Neuronal stem cell (in vitro differentiated cells): ENCODE data around the gene PURA.

Experiments
- DNase-seq: peaks from one replicate; pipeline ENCODE4 v3.0.0-alpha.2; 2013; ENCODE audit warnings: low spot score
- H2AFZ ChIP-seq: one replicate; pipeline ENCODE4 v1.6.1; 2013; ENCODE audit warnings: mild to moderate bottlenecking, low read length, inconsistent platforms
- H2AK5ac ChIP-seq: 2 replicates; pipeline ENCODE4 v1.6.1; 2013; ENCODE audit warnings: low read depth, mild to moderate bottlenecking, inconsistent platforms, low read length, moderate library complexity, mixed read lengths
- H2BK120ac ChIP-seq: 2 replicates; pipeline ENCODE4 v1.6.1; 2013; ENCODE audit warnings: low read depth, mild to moderate bottlenecking, inconsistent platforms, low read length, moderate library complexity, mixed read lengths
- H2BK12ac ChIP-seq: one replicate; pipeline ENCODE4 v1.6.1; 2013; ENCODE audit warnings: low read length, inconsistent platforms
- H2BK15ac ChIP-seq: 2 replicates; pipeline ENCODE4 v1.6.1; 2013; ENCODE audit warnings: mild to moderate bottlenecking, low read length, inconsistent platforms, mixed read lengths
- H2BK5ac ChIP-seq: one replicate; pipeline ENCODE4 v1.6.1; 2013; ENCODE audit warnings: inconsistent platforms, mild to moderate bottlenecking, low read length, moderate library complexity
- H3K14ac ChIP-seq: one replicate; pipeline ENCODE4 v1.6.1; 2013; ENCODE audit warnings: low read length, inconsistent platforms
- H3K18ac ChIP-seq: 2 replicates; pipeline ENCODE4 v1.6.1; 2013; ENCODE audit warnings: low read length, inconsistent platforms
- H3K23ac ChIP-seq: 2 replicates; pipeline ENCODE4 v1.6.1; 2013; ENCODE audit warnings: low read depth, mild to moderate bottlenecking, mixed read lengths, low read length, inconsistent platforms; ENCODE audit not compliant: poor library complexity
- H3K27ac ChIP-seq: replicated peaks from 3 replicates; pipeline ENCODE4 v1.5.1; 2013; ENCODE audit warnings: low read length, inconsistent platforms
- H3K27me3 ChIP-seq, 3 experiments: 2 replicates each; pipeline ENCODE4 v1.6.1; 2013; ENCODE audit warnings: low read length in 3 of 3, mild to moderate bottlenecking in 2 of 3, inconsistent platforms in 1 of 3, low read depth in 1 of 3, mixed read lengths in 1 of 3, moderate library complexity in 1 of 3; ENCODE audit not compliant: control insufficient read depth in 3 of 3, insufficient read depth in 3 of 3
- H3K36me3 ChIP-seq, 2 donors: replicated peaks in 1 of 2; 2 replicates each; pipeline ENCODE4 v1.6.1; 2013; ENCODE audit warnings: low read length in 2 of 2; ENCODE audit not compliant: control insufficient read depth in 2 of 2, insufficient read depth in 2 of 2
- H3K4ac ChIP-seq: 2 replicates; pipeline ENCODE4 v1.6.1; 2013; ENCODE audit warnings: inconsistent platforms, mild to moderate bottlenecking, low read length, moderate library complexity
- H3K4me1 ChIP-seq, 2 donors: 1 replicate in 1 of 2; 2 replicates in 1 of 2; pipeline ENCODE4 v1.6.1; 2013; ENCODE audit warnings: low read length in 2 of 2, low read depth in 1 of 2; ENCODE audit not compliant: control insufficient read depth in 2 of 2, insufficient read depth in 1 of 2
- H3K4me2 ChIP-seq: one replicate; pipeline ENCODE4 v1.6.1; 2013; ENCODE audit warnings: mild to moderate bottlenecking, low read length, inconsistent platforms; ENCODE audit not compliant: insufficient read depth, poor library complexity, severe bottlenecking
- H3K4me3 ChIP-seq, 2 donors: 2 replicates each; pipeline ENCODE4 v1.5.1; 2013; ENCODE audit warnings: low read length in 2 of 2, mild to moderate bottlenecking in 2 of 2, inconsistent platforms in 1 of 2, moderate library complexity in 1 of 2
- H3K79me1 ChIP-seq: one replicate; pipeline ENCODE4 v1.6.1; 2013; ENCODE audit warnings: low read depth, mild to moderate bottlenecking, inconsistent platforms, low read length, moderate library complexity
- H3K9ac ChIP-seq: one replicate; pipeline ENCODE4 v1.6.1; 2013; ENCODE audit warnings: mild to moderate bottlenecking, low read depth, low read length, inconsistent platforms; ENCODE audit not compliant: poor library complexity
- H3K9me3 ChIP-seq, 2 donors: replicated peaks in 1 of 2; 2 replicates each; pipeline versions ENCODE3 to v1.6.1; 2013; ENCODE audit warnings: low read length in 2 of 2, mild to moderate bottlenecking in 2 of 2, inconsistent platforms in 1 of 2, low read depth in 1 of 2, mixed read lengths in 1 of 2, moderate library complexity in 1 of 2; ENCODE audit not compliant: control insufficient read depth in 2 of 2, insufficient read depth in 1 of 2
- H4K8ac ChIP-seq: one replicate; pipeline ENCODE4 v1.6.1; 2013; ENCODE audit warnings: low read depth, mild to moderate bottlenecking, inconsistent platforms, low read length, moderate library complexity
- H4K91ac ChIP-seq: one replicate; pipeline ENCODE4 v1.6.1; 2013; ENCODE audit warnings: low read length, low read depth, mild to moderate bottlenecking, inconsistent platforms; ENCODE audit not compliant: poor library complexity
- WGBS, 2 donors: extraction: QIAGEN DNeasy Blood & Tissue Kit; methylation state at CpG; one replicate each; pipeline ENCODE4 v1.1.7; 2013; ENCODE audit warnings: missing lambda C conversion rate in 2 of 2, mixed read lengths in 1 of 2; ENCODE audit not compliant: insufficient read length in 2 of 2, insufficient replicate concordance in 1 of 2; ENCODE audit errors: extremely low coverage in 2 of 2; 5-methylcytosine and 5-hydroxymethylcytosine counted together

PURA gene

GRCh38 chr5:140084541-140084940 is 29.4 kb upstream of the PURA start:
- H3K27me3 ChIP-seq, result peaks cover 0 to 40% (median 2%) of the 10 kb centered on the region in 3 experiments
- H3K4me3 ChIP-seq, result no peak overlapping the region
- H3K79me1 ChIP-seq, result no peaks in the 10 kb centered on the region
- H3K14ac ChIP-seq, result no peak overlapping the region
- H4K8ac ChIP-seq, result no peak overlapping the region
- H2AFZ ChIP-seq, result no peak overlapping the region
- H3K4me1 ChIP-seq, result no peaks in the 10 kb centered on the region
- no peak overlapping the region for H2BK12ac ChIP-seq
- no peak overlapping the region for H2BK15ac ChIP-seq
- H3K4me2 ChIP-seq, result no peak overlapping the region
- no peak overlapping the region for H3K23ac ChIP-seq
- no peaks in the 10 kb centered on the region for H3K9me3 ChIP-seq
- WGBS, 2 donors, result no CpG with 5 or more reads among the region's 4 CpGs
- H4K91ac ChIP-seq, result no peak overlapping the region
- no peak overlapping the region for H2BK5ac ChIP-seq
- no peaks in the 10 kb centered on the region for H3K36me3 ChIP-seq
- no peak overlapping the region for H3K9ac ChIP-seq
- no peak for DNase-seq
- H3K27ac ChIP-seq, result no peak overlapping the region
- H3K18ac ChIP-seq, result no peak overlapping the region
- no peak overlapping the region for H2AK5ac ChIP-seq
- H2BK120ac ChIP-seq, result no peak overlapping the region
- H3K4ac ChIP-seq, result no peak overlapping the region

GRCh38 chr5:140090251-140090650 is 23.7 kb upstream of the PURA start:
- no peak for DNase-seq
- no peaks in the 10 kb centered on the region for H3K36me3 ChIP-seq
- no peak overlapping the region for H3K27ac ChIP-seq
- H3K9ac ChIP-seq, result no peak overlapping the region
- no peak overlapping the region for H3K4me2 ChIP-seq
- peaks cover 0 to 3% of the 10 kb centered on the region in 2 donors for H3K9me3 ChIP-seq
- no peak overlapping the region for H3K14ac ChIP-seq
- no peak overlapping the region for H3K4me3 ChIP-seq
- H2BK15ac ChIP-seq, result no peak overlapping the region
- no CpG with 5 or more reads among the region's 1 CpG for WGBS, 2 donors
- no peak overlapping the region for H2BK5ac ChIP-seq
- no peak overlapping the region for H3K18ac ChIP-seq
- H2AK5ac ChIP-seq, result no peak overlapping the region
- peaks cover 0 to 28% (median 0%) of the 10 kb centered on the region in 3 experiments for H3K27me3 ChIP-seq
- no peak overlapping the region for H4K91ac ChIP-seq
- H3K4ac ChIP-seq, result no peak overlapping the region
- H3K79me1 ChIP-seq, result no peaks in the 10 kb centered on the region
- no peak overlapping the region for H2BK12ac ChIP-seq
- no peak overlapping the region for H2BK120ac ChIP-seq
- H3K4me1 ChIP-seq, result no peaks in the 10 kb centered on the region
- no peak overlapping the region for H2AFZ ChIP-seq
- no peak overlapping the region for H4K8ac ChIP-seq
- no peak overlapping the region for H3K23ac ChIP-seq

- Histone ChIP-seq H2BK120ac (no peak overlapping the region), H2BK5ac (no peak overlapping the region), H2BK15ac (no peak overlapping the region), H3K18ac (no peak overlapping the region), H4K91ac (no peak overlapping the region), H3K9me3 (peaks cover 0 to 3% of the 10 kb centered on the region in 2 donors), H2BK12ac (no peak overlapping the region), H2AFZ (no peak overlapping the region), H3K4me3 (no peak overlapping the region), H3K23ac (no peak overlapping the region), H3K27ac (no peak overlapping the region), H2AK5ac (no peak overlapping the region), H3K36me3 (no peaks in the 10 kb centered on the region), H3K4me1 (no peaks in the 10 kb centered on the region), H3K4ac (no peak overlapping the region), H3K14ac (no peak overlapping the region), H3K79me1 (no peaks in the 10 kb centered on the region), H3K27me3 (peaks cover 0 to 39% (median 0%) of the 10 kb centered on the region in 3 experiments), H4K8ac (no peak overlapping the region), H3K4me2 (no peak overlapping the region), H3K9ac (no peak overlapping the region)
- WGBS, 2 donors, result no CpG with 5 or more reads among the region's 1 CpG
- DNase-seq, result no peak
Measured at GRCh38 chr5:140093179-140093578, 20.7 kb upstream of the PURA start.

GRCh38 chr5:140093866-140094265 is 20.0 kb upstream of the PURA start:
- H3K4ac ChIP-seq, result no peak overlapping the region
- peaks cover 0 to 39% (median 0%) of the 10 kb centered on the region in 3 experiments for H3K27me3 ChIP-seq
- no peak overlapping the region for H3K4me3 ChIP-seq
- no peak overlapping the region for H4K91ac ChIP-seq
- no peak overlapping the region for H3K9ac ChIP-seq
- no CpG with 5 or more reads among the region's 1 CpG for WGBS, 2 donors
- no peak overlapping the region for H3K4me2 ChIP-seq
- no peak overlapping the region for H2AK5ac ChIP-seq
- no peak overlapping the region for H3K27ac ChIP-seq
- H3K36me3 ChIP-seq, result no peaks in the 10 kb centered on the region
- DNase-seq, result no peak
- no peak overlapping the region for H2BK120ac ChIP-seq
- no peak overlapping the region for H2BK12ac ChIP-seq
- H2BK5ac ChIP-seq, result no peak overlapping the region
- H2AFZ ChIP-seq, result no peak overlapping the region
- no peak overlapping the region for H3K14ac ChIP-seq
- no peak overlapping the region for H3K23ac ChIP-seq
- H4K8ac ChIP-seq, result no peak overlapping the region
- no peaks in the 10 kb centered on the region for H3K79me1 ChIP-seq
- H2BK15ac ChIP-seq, result no peak overlapping the region
- no peak overlapping the region for H3K18ac ChIP-seq
- H3K9me3 ChIP-seq, result peaks cover 0 to 3% of the 10 kb centered on the region in 2 donors
- H3K4me1 ChIP-seq, result no peaks in the 10 kb centered on the region
